EL (cell line): ENCODE measurements around the gene DCTN3.

ENCODE experiments used
- DNase-seq: peaks from one replicate; pipeline ENCODE4 v3.0.0-alpha.2; 2016

DCTN3 gene

GRCh38 chr9:34615132-34615531 is 5.2 kb downstream of the DCTN3 start:
- no peak for DNase-seq

GRCh38 chr9:34612788-34613390 is 7.4 kb downstream of the DCTN3 start:
- peak; percentile 82 for DNase-seq

DNA sequence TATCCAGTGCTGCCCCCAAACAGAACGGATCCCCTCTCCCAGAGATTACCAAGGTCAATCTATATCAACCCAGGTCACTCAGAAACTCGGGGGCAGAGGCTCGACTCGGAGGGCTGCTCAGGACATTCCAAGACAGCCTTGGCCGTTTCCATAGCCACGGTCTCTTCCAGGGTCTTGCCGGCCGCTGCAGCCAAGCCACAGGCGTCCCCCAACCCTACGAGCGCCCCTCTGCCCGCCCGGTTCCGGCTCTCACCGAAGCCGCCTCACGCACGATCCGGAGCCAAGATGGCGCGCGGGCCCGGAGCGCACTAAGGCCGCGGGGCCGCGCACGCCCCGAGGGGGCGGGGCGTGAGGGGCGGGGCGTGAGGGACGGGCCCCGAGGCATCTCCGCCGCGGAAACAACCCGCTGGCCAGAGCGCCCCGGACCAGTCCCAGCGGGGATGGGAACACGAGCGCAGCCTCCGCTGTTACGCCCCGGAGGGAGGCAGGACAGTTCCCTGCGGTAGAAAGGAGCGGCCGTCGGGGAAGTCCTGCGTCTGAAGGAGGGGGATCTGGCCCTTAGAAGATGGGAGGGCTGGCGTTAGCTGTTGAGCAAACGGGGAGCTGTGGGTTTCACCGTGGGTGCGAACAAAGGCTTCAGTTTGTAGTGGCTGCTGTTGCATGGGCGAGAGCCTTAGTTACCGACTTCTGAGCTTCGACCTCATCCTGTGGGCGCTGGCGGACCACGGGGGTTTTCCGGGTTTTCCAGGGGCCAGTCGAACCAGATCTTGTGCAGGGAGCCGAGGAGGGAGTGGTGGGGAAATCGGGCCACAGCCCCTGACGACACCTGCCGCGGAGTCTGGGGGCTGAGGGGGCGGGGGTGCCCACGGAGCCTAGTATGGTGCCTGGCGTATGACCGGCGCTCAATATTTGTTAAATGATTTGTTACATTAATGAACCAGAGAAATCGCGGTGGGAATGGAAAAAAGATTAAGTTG is 8.2 kb downstream of the DCTN3 start, which contains the start of gene RPP25L:
TSS of gene RPP25L (minus strand) at position 287 of the 977 bp plus-strand sequence. CDS start 801 bp downstream, outside the sequence.
- DNase-seq, result peak; percentile 88

DNA sequence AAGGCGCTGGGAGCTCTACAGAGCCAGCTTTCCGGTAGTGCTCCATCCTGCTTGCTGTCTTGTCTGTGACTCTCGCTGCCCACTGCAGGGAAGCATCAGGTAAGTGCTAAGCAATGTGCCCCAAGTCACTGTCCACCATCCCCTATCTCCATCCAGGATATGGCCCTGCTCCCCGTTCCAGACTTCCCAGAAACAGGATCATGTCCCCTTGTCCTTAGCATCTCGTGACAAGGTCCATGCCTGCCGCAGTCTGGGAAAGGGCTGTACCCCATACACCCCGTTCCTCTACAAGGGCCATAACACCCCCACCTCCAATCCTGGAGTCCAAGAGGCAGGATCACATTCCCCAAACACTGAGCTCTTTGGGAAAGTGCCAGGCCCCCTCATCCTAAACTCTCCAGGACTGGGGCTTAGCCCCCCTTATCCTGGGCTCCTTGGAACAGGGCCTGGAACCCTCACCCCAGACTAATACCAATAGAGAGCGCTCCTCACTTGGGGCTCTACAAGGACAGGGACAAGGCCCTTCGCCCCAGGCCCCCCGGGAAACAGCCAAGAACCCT is 9.0 kb downstream of the DCTN3 start:
- no peak for DNase-seq

GRCh38 chr9:34610434-34611206 is 9.7 kb downstream of the DCTN3 start:
- DNase-seq, result no peak

DNA sequence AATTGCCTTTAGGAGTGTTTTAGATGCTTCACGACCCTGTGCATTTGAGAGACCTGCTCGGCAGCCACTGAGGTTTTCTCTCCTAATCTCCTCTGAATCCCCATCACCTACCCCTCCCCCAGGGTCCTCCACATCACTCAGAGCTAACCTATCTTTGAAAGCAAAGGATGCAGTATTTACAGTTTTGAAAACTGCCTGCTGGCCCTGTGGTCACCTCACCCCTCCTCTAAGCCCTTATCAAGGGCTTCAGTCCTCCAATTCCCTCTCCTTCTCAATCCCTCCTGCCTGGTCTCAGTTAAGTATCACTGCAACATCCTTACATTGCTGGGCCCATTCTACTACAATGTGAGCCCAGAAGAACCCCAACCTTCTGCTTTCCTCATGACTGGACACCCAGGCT is 13.0 kb downstream of the DCTN3 start:
- DNase-seq, result no peak

DNA sequence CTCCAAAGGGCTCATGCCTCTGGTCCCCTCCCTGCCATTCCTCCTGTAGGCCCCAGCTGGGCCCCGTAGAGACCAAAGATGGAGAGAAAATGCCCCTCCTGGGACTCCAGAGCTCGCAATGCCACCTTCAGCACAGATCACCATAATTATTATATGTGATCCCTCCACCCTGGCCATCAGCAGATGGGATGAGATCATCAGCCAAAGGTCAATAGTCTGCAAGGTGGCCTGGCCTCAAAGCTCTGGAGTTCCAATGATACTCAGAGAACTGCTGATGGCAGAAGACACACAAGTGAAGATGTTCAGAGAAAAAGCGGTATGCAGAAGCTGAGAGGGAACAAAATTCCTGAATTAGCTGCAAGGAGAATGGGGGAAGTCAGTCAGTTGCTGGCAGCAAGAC is 13.4 kb downstream of the DCTN3 start:
- no peak for DNase-seq

GRCh38 chr9:34606190-34606589 is 14.1 kb downstream of the DCTN3 start:
- DNase-seq, result no peak

- DNase-seq, result peak; percentile 75
Measured at GRCh38 chr9:34603610-34604231, 16.6 kb downstream of the DCTN3 start.

DNA sequence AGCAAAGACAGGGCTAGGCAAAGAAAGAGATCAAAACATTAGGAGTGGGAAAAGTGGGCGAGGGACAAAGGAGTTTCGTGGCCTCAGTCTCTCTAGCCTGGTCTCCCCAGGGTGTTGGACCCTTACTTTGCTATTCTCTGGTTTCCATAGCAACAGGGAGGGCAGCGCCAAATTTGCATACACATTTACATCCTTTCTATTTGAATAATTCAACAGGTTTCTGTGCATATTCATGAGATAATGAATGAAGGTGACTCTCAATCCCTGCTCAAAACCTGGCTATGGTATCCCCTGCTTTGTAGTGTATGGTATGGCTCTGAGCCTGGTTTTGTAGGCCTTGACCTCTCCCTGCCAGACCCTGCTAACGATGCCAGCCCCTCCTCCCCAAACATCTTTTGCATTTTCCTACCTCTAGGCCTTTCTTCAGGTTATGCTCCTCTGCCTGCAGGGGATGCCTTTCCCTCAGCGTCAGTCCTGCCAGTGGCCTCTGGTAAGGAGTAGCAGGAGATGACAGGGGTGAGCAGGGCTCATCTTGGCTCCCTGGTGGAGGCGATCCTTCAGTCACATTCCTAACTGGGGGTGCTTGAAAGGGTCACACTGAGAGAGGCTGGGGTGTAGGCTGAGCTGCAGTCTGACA is 18.2 kb downstream of the DCTN3 start:
- no peak for DNase-seq

DNA sequence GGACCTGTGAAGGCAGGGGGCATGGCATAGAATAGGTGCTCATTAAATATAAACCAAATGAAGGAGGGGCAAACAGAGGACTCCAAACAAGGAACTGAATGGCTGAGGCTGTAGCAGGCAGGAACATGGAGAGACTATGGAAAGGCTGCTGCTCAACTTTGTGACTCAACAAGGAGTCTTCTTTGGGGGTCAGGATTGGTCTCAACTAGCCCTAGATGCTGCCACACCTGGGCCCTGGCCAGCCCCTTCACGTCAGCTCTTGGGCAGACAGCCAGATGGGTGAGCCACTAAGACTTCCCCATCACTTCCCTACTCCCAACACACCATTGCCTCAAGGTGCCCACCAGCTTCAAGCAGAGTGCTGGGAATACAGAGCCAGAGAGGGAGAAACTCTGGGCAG is 19.4 kb downstream of the DCTN3 start:
- DNase-seq, result no peak

- DNase-seq, result no peak
Measured at GRCh38 chr9:34599546-34599945, 20.7 kb downstream of the DCTN3 start.

- DNase-seq, result no peak
Measured at GRCh38 chr9:34594177-34594576, 26.1 kb downstream of the DCTN3 start.

GRCh38 chr9:34592895-34593601 is 27.2 kb downstream of the DCTN3 start:
- DNase-seq, result no peak

- DNase-seq, result no peak
Measured at GRCh38 chr9:34591917-34592866, 28.1 kb downstream of the DCTN3 start.

DNA sequence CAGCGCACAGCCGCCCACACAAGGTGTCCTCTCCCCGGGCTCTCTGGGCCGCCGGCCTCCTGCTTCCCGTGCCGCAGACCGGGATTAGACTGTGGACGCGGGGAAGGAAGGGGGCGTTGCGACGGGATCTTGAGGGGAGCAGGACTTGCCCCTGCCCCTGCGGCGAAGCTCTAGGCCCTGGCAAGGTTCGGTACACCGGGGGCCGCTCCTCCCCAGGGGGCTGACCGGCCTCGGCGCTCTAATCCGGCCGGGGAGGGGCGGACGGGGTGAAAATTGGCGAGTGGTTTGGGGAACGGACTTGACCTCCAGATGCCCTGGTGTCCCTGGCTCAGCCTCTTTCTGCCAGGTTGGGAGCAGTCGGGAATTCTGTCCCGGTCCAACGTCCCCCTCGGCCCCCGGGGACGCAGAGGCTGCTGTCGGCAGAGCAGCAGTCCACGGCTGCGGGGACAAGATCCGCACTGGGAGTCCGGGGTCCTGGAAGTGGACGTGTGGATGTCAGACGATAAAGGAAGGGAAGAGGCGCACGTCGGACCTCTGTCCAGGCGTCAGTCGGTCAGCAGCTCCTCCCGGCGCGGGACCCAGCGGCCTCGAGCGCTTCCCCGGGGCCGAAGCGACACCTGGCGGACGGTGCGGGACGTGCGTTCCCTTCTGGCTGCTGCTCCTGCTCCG is 28.9 kb downstream of the DCTN3 start:
- peak; percentile 75 for DNase-seq

DNA sequence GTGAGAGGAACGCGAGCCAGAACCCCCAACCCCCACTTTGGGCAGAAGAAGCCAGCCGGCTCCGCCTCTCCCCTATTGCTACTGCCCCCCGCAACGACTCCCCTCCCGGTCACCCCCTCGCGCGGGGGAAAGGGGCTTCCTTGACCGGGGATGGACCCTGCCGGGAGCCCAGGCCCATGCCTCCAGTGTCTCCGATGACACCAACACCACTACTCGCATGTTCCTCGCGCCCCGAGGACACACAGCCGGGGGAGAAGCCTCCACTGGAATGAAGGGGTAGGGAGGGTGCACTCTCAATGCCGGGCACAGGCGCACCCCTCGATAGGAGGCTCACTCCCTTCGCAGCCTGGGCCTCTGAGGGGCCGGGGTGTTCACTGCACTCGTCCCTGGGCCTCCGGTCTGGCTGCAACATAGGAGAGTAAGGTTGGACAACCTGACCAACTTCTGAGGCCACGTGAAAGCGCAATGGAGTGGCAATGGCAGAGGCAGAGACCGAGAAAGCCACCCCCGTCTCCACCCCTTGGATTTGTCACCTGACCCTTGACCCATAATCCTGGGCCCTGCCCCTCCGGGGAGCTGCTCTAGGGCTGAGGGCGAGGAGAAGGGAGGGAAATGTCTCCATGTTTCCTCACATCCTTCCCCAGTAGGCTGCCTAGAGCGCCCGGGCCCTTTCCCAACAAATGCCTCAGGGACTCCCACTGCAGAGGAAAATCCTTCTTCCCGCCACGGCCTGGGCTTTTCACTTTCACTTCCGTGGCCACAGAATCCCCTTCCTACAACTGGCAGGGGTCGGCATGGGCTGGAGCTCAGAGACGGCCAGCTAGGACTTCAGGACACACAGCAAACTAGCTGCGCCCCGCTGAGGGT is 29.7 kb downstream of the DCTN3 start:
- no peak for DNase-seq

GRCh38 chr9:34589636-34590380 is 30.5 kb downstream of the DCTN3 start, which contains the start of gene CNTFR:
CNTFR (minus strand) TSS chr9:34589724; CDS start chr9:34568981, 20,743 bp downstream.
- DNase-seq, result no peak
